ENCODE measurements around the gene NADK2.

DNA sequence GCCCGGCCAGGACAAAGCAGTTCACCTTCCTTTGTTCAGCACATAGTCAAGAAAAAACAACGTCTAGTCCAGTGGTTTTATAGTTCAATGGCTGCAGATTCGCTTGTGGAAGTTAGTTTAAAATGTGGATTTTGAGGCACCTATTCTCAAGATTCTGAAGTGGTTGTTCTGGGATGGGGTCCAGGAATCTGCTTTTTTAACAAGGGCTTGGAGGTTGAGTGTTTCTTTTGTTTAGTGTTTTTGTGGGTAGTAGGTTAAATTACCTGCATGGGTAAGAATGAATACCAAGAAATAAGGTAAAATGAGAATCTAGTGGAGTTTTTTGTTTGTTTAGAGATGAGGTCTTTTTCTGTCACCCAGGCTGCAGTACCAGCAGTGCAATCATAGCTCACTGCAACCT, 28.4 kb upstream of the NADK2 start:
- TF ChIP-seq, protein P1, sequence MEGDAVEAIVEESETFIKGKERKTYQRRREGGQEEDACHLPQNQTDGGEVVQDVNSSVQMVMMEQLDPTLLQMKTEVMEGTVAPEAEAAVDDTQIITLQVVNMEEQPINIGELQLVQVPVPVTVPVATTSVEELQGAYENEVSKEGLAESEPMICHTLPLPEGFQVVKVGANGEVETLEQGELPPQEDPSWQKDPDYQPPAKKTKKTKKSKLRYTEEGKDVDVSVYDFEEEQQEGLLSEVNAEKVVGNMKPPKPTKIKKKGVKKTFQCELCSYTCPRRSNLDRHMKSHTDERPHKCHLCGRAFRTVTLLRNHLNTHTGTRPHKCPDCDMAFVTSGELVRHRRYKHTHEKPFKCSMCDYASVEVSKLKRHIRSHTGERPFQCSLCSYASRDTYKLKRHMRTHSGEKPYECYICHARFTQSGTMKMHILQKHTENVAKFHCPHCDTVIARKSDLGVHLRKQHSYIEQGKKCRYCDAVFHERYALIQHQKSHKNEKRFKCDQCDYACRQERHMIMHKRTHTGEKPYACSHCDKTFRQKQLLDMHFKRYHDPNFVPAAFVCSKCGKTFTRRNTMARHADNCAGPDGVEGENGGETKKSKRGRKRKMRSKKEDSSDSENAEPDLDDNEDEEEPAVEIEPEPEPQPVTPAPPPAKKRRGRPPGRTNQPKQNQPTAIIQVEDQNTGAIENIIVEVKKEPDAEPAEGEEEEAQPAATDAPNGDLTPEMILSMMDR (IDR thresholded peaks at IDR 0.05; ENCODE audit: low read depth, low read length, missing input control) = no peak
- TF ChIP-seq, protein P2, sequence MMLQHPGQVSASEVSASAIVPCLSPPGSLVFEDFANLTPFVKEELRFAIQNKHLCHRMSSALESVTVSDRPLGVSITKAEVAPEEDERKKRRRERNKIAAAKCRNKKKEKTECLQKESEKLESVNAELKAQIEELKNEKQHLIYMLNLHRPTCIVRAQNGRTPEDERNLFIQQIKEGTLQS (IDR thresholded peaks at IDR 0.05) = no peak
- TF ChIP-seq YY1 (IDR thresholded peaks at IDR 0.05) (no peak), RAD21 (IDR thresholded peaks at IDR 0.05) (no peak), FOXA1 (IDR thresholded peaks at IDR 0.05) (no peak), EGR1 (IDR thresholded peaks at IDR 0.05; ENCODE audit: low read depth in 2 of 2) (no peak), HNF4A (conservative IDR thresholded peaks at IDR 0.05) (no peak), FOXA2 (IDR thresholded peaks at IDR 0.05) (no peak)
- TF ChIP-seq, protein P3, sequence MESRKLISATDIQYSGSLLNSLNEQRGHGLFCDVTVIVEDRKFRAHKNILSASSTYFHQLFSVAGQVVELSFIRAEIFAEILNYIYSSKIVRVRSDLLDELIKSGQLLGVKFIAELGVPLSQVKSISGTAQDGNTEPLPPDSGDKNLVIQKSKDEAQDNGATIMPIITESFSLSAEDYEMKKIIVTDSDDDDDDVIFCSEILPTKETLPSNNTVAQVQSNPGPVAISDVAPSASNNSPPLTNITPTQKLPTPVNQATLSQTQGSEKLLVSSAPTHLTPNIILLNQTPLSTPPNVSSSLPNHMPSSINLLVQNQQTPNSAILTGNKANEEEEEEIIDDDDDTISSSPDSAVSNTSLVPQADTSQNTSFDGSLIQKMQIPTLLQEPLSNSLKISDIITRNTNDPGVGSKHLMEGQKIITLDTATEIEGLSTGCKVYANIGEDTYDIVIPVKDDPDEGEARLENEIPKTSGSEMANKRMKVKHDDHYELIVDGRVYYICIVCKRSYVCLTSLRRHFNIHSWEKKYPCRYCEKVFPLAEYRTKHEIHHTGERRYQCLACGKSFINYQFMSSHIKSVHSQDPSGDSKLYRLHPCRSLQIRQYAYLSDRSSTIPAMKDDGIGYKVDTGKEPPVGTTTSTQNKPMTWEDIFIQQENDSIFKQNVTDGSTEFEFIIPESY (IDR thresholded peaks at IDR 0.05) = no peak
